Measurements from ENCODE around the gene ATF6B.
"Not testable (repeated sequence)": the region's sequence is repeated elsewhere in the genome, so short reads cannot be mapped to it uniquely, and the experiment has no call there.

ATF6B gene

GRCh38 chr6:32107406-32107805 is 20.6 kb downstream of the ATF6B start:
- Histone ChIP-seq H3K4me1 (ENCODE audit: low read length) (no peaks in the 10 kb centered on the region), H3K9me3 (replicated peaks; ENCODE audit: insufficient read depth, low read length) (no peaks in the 10 kb centered on the region), H3K4me2 (ENCODE audit: low read depth, low read length) (no peak overlapping the region), H2AFZ (ENCODE audit: low read length) (no peak overlapping the region), H3K4me3 (ENCODE audit: low read length) (no peak overlapping the region), H3K27ac (ENCODE audit: low read length) (no peak overlapping the region), H3K9me2 (replicated peaks; ENCODE audit: insufficient read depth, low read length) (no peaks in the 10 kb centered on the region), H3K27me3 (replicated peaks; ENCODE audit: insufficient read depth, low read length) (peaks cover 64% of the 10 kb centered on the region), H3K36me3 (replicated peaks; ENCODE audit: insufficient read depth, low read length) (no peaks in the 10 kb centered on the region), H3F3A (ENCODE audit: insufficient read depth, low read length) (no peaks in the 10 kb centered on the region), H3K9ac (ENCODE audit: low read length) (no peak overlapping the region), H3K79me2 (ENCODE audit: low read length) (no peaks in the 10 kb centered on the region), H4K20me1 (ENCODE audit: insufficient read depth, low read length) (no peaks in the 10 kb centered on the region)
- TF ChIP-seq EZH2 (optimal IDR thresholded peaks at IDR 0.05; ENCODE audit: low read depth, low read length) (no peak), CTCF (IDR thresholded peaks at IDR 0.05; ENCODE audit: low read length) (no peak), EZH2phosphoT487 (IDR thresholded peaks at IDR 0.05; ENCODE audit: low read length) (no peak)
- no peak for DNase-seq

GRCh38 chr6:32105433-32105832 is 22.6 kb downstream of the ATF6B start:
- H3K79me2 ChIP-seq (ENCODE audit: low read length) = no peaks in the 10 kb centered on the region
- H3F3A ChIP-seq (ENCODE audit: insufficient read depth, low read length) = no peaks in the 10 kb centered on the region
- no peak for DNase-seq
- no peak overlapping the region for H3K9ac ChIP-seq (ENCODE audit: low read length)
- no peaks in the 10 kb centered on the region for H3K4me1 ChIP-seq (ENCODE audit: low read length)
- no peak overlapping the region for H2AFZ ChIP-seq (ENCODE audit: low read length)
- no peaks in the 10 kb centered on the region for H4K20me1 ChIP-seq (ENCODE audit: insufficient read depth, low read length)
- no peaks in the 10 kb centered on the region for H3K9me3 ChIP-seq (replicated peaks; ENCODE audit: insufficient read depth, low read length)
- no peak overlapping the region for H3K4me2 ChIP-seq (ENCODE audit: low read depth, low read length)
- no peak overlapping the region for H3K4me3 ChIP-seq (ENCODE audit: low read length)
- H3K9me2 ChIP-seq (replicated peaks; ENCODE audit: insufficient read depth, low read length) = no peaks in the 10 kb centered on the region
- TF ChIP-seq EZH2 (optimal IDR thresholded peaks at IDR 0.05; ENCODE audit: low read depth, low read length) (no peak), CTCF (IDR thresholded peaks at IDR 0.05; ENCODE audit: low read length) (no peak), EZH2phosphoT487 (IDR thresholded peaks at IDR 0.05; ENCODE audit: low read length) (no peak)
- H3K27me3 ChIP-seq (replicated peaks; ENCODE audit: insufficient read depth, low read length) = peaks cover 78% of the 10 kb centered on the region
- H3K27ac ChIP-seq (ENCODE audit: low read length) = no peak overlapping the region
- H3K36me3 ChIP-seq (replicated peaks; ENCODE audit: insufficient read depth, low read length) = no peaks in the 10 kb centered on the region

GRCh38 chr6:32102255-32102654 is 25.8 kb downstream of the ATF6B start:
- Histone ChIP-seq H3K9me2 (replicated peaks; ENCODE audit: insufficient read depth, low read length) (no peaks in the 10 kb centered on the region), H3K79me2 (ENCODE audit: low read length) (no peaks in the 10 kb centered on the region), H3K9ac (ENCODE audit: low read length) (no peak overlapping the region), H3K36me3 (replicated peaks; ENCODE audit: insufficient read depth, low read length) (no peaks in the 10 kb centered on the region), H3K27me3 (replicated peaks; ENCODE audit: insufficient read depth, low read length) (peaks cover 72% of the 10 kb centered on the region), H3K4me2 (ENCODE audit: low read depth, low read length) (no peak overlapping the region), H3K4me1 (ENCODE audit: low read length) (no peaks in the 10 kb centered on the region), H3K27ac (ENCODE audit: low read length) (no peak overlapping the region), H3F3A (ENCODE audit: insufficient read depth, low read length) (no peaks in the 10 kb centered on the region), H3K4me3 (ENCODE audit: low read length) (no peak overlapping the region), H2AFZ (ENCODE audit: low read length) (no peak overlapping the region), H3K9me3 (replicated peaks; ENCODE audit: insufficient read depth, low read length) (no peaks in the 10 kb centered on the region), H4K20me1 (ENCODE audit: insufficient read depth, low read length) (no peaks in the 10 kb centered on the region)
- DNase-seq = no peak
- TF ChIP-seq EZH2 (optimal IDR thresholded peaks at IDR 0.05; ENCODE audit: low read depth, low read length) (no peak), EZH2phosphoT487 (IDR thresholded peaks at IDR 0.05; ENCODE audit: low read length) (no peak), CTCF (IDR thresholded peaks at IDR 0.05; ENCODE audit: low read length) (no peak)

GRCh38 chr6:32100251-32100650 is 27.8 kb downstream of the ATF6B start:
- peaks cover 77% of the 10 kb centered on the region for H3K27me3 ChIP-seq (replicated peaks; ENCODE audit: insufficient read depth, low read length)
- H3K9me2 ChIP-seq (replicated peaks; ENCODE audit: insufficient read depth, low read length); H3K36me3 ChIP-seq (replicated peaks; ENCODE audit: insufficient read depth, low read length); H4K20me1 ChIP-seq (ENCODE audit: insufficient read depth, low read length); H3K9me3 ChIP-seq (replicated peaks; ENCODE audit: insufficient read depth, low read length); DNase-seq; H3K4me1 ChIP-seq (ENCODE audit: low read length); H3K9ac ChIP-seq (ENCODE audit: low read length); H2AFZ ChIP-seq (ENCODE audit: low read length); H3K4me3 ChIP-seq (ENCODE audit: low read length); H3K27ac ChIP-seq (ENCODE audit: low read length); H3K79me2 ChIP-seq (ENCODE audit: low read length); H3F3A ChIP-seq (ENCODE audit: insufficient read depth, low read length); H3K4me2 ChIP-seq (ENCODE audit: low read depth, low read length): not testable (repeated sequence)

All from MM.1S (cell line).